Measurements from ENCODE around the gene USP48.

- TF ChIP-seq CTCF (IDR thresholded peaks at IDR 0.05) (no peak), POLR2A (IDR thresholded peaks at IDR 0.05) (no peak)
Observed at GRCh38 chr1:21828075-21828474, 45.1 kb upstream of the USP48 start.
